HEK293 (cell line): ENCODE measurements around the gene PITX1.

ENCODE experiments used
- ZNF341 ChIP-seq: fragments of 450-650 bp; formaldehyde crosslinking; IDR thresholded peaks from 2 replicates; pipeline ENCODE4; 2016; ENCODE audit warnings: low read depth, missing biosample characterization, missing genetic modification characterization
- ZNF561 ChIP-seq: fragments of 450-650 bp; IDR thresholded peaks from 2 replicates; pipeline ENCODE4 v1.5.1; 2018; ENCODE audit warnings: missing biosample characterization, missing genetic modification characterization, borderline replicate concordance

GRCh38 chr5:135065306-135066265 is 31.6 kb upstream of the PITX1 start:
- TF ChIP-seq ZNF341 (tag by site-specific recombination), result no peak
- TF ChIP-seq ZNF561, result no peak
